Endothelial cell of umbilical vein (primary cell): ENCODE results near the gene PCDHA13. TPM values are rescaled to one million over a fixed set of nuclear protein-coding genes. Genes with fewer than 3 reads are reported as not detected.
"Not testable (repeated sequence)": the region's sequence is repeated elsewhere in the genome, so short reads cannot be mapped to it uniquely, and the experiment has no call there.

Experiments
- BruUV-seq: library from RNA; stranded (reverse); fragments of 400-500 nt; replicated peaks from 2 replicates; lab custom pipeline; 2021; lab: Mats Ljungman, UMichigan
- CTCF ChIA-PET: fragments of 300-600, 350-600 bp; sonication (Branson Sonifier 250); formaldehyde crosslinking; loops from one replicate; lab custom pipeline; 2021; ENCODE audit warnings: antibody characterized with exemption, inconsistent platforms; lab: Charles Lee
- POLR2A ChIA-PET: fragments of 300-600, 350-600 bp; sonication (Branson Sonifier 250); formaldehyde crosslinking; loops from one replicate; lab custom pipeline; 2021; ENCODE audit warnings: antibody characterized with exemption, inconsistent platforms; lab: Charles Lee
- DNase-seq: peaks from one replicate; pipeline ENCODE4 v3.0.0-alpha.2; 2011; ENCODE audit warnings: low read depth, low spot score
- FAIRE-seq: peaks from 2 replicates; lab custom pipeline; 2011; peaks lifted over from hg19 to GRCh38; lab: Jason Lieb, UNC
- H2AFZ ChIP-seq: 2 replicates; pipeline ENCODE4 v1.6.0; 2012; ENCODE audit warnings: low read depth, low read length, control low read depth, inconsistent platforms
- H3K27ac ChIP-seq: 2 replicates; pipeline ENCODE4 v1.5.1; 2011; ENCODE audit warnings: low read depth, mild to moderate bottlenecking, control low read depth, low read length, moderate library complexity; ENCODE audit not compliant: insufficient read depth
- H3K27me3 ChIP-seq, 2 experiments: 2 replicates each; pipeline versions ENCODE4 v1.6.0 to v1.6.1; 2011; ENCODE audit warnings: low read length in 2 of 2, mixed read lengths in 1 of 2; ENCODE audit not compliant: control insufficient read depth in 2 of 2, insufficient read depth in 2 of 2
- H3K36me3 ChIP-seq, 2 experiments: 2 replicates in 1 of 2; 3 replicates in 1 of 2; pipeline ENCODE4 v1.5.1; 2011; ENCODE audit warnings: low read length in 2 of 2, mild to moderate bottlenecking in 1 of 2, moderate library complexity in 1 of 2; ENCODE audit not compliant: control insufficient read depth in 2 of 2, insufficient read depth in 2 of 2; ENCODE audit errors: extremely low read depth in 1 of 2
- H3K4me1 ChIP-seq: 3 replicates; pipeline ENCODE4 v1.5.1; 2011; ENCODE audit warnings: mild to moderate bottlenecking, low read length; ENCODE audit not compliant: control insufficient read depth, insufficient read depth; ENCODE audit errors: extremely low read depth
- H3K4me2 ChIP-seq: 2 replicates; pipeline ENCODE4 v1.6.1; 2011; ENCODE audit warnings: low read length, control low read depth, mixed read lengths; ENCODE audit not compliant: insufficient read depth
- H3K4me3 ChIP-seq, 3 experiments: fragments of 200-600 bp in 1 of 3; sonication (generic), shearing (Covaris generic) in 1 of 3; replicated peaks in 1 of 3; 2 replicates each; pipeline ENCODE4 v1.5.1; 2011 to 2016; ENCODE audit warnings: control low read depth in 3 of 3, low read length in 3 of 3, mild to moderate bottlenecking in 2 of 3, inconsistent platforms in 1 of 3, low read depth in 1 of 3, moderate library complexity in 1 of 3; ENCODE audit not compliant: insufficient read depth in 1 of 3
- H3K79me2 ChIP-seq: 2 replicates; pipeline ENCODE4 v1.6.0; 2012; ENCODE audit warnings: low read length, inconsistent platforms; ENCODE audit not compliant: control insufficient read depth, insufficient read depth
- H3K9ac ChIP-seq: replicated peaks from 2 replicates; pipeline ENCODE3; 2011; ENCODE audit warnings: low read length, control low read depth; ENCODE audit not compliant: insufficient read depth; ENCODE audit errors: extremely low read depth
- H3K9me1 ChIP-seq: replicated peaks from 3 replicates; pipeline ENCODE4 v1.6.0; 2011; ENCODE audit warnings: mild to moderate bottlenecking, low read length; ENCODE audit not compliant: control insufficient read depth, insufficient read depth; ENCODE audit errors: extremely low read depth
- H3K9me3 ChIP-seq: replicated peaks from 2 replicates; pipeline ENCODE4 v1.5.1; 2012; ENCODE audit warnings: low read length, inconsistent platforms; ENCODE audit not compliant: control insufficient read depth, insufficient read depth
- H4K20me1 ChIP-seq: replicated peaks from 2 replicates; pipeline ENCODE3; 2011; ENCODE audit warnings: mild to moderate bottlenecking, low read length; ENCODE audit not compliant: control insufficient read depth, insufficient read depth; ENCODE audit errors: extremely low read depth
- EZH2 ChIP-seq: IDR thresholded peaks from 2 replicates; pipeline ENCODE4 v1.6.1; 2012; ENCODE audit warnings: borderline replicate concordance, low read depth, mild to moderate bottlenecking, moderate library complexity, low read length, inconsistent platforms; ENCODE audit not compliant: severe bottlenecking
- FOS ChIP-seq: IDR thresholded peaks from 2 replicates; pipeline ENCODE4 v1.6.1; 2011; ENCODE audit warnings: mild to moderate bottlenecking, low read length, moderate library complexity, borderline replicate concordance; ENCODE audit not compliant: insufficient read depth
- GATA2 ChIP-seq: IDR thresholded peaks from 2 replicates; pipeline ENCODE4 v1.7.0; 2011; ENCODE audit warnings: low read depth, mild to moderate bottlenecking, moderate library complexity, mixed read lengths, low read length; ENCODE audit not compliant: insufficient read length, insufficient read depth
- JUN ChIP-seq: IDR thresholded peaks from 2 replicates; pipeline ENCODE4 v1.6.1; 2011; ENCODE audit warnings: borderline replicate concordance, low read depth; ENCODE audit not compliant: insufficient read length, insufficient read depth
- MAX ChIP-seq: IDR thresholded peaks from 2 replicates; pipeline ENCODE4 v1.6.1; 2011; ENCODE audit not compliant: insufficient read depth, insufficient read length
- MYC ChIP-seq: IDR thresholded peaks from one replicate; pipeline ENCODE4 v1.6.1; 2011; ENCODE audit warnings: mild to moderate bottlenecking, low read depth, low read length
- POLR2A ChIP-seq: IDR thresholded peaks from 2 replicates; pipeline ENCODE4 v1.6.1; 2012; ENCODE audit warnings: low read depth, mild to moderate bottlenecking, control low read depth, low read length
- POLR2AphosphoS5 ChIP-seq: IDR thresholded peaks from 2 replicates; pipeline ENCODE4 v1.6.1; 2012; ENCODE audit warnings: low read depth, mild to moderate bottlenecking, control low read depth, low read length, moderate library complexity; ENCODE audit not compliant: insufficient read depth
- dilution Hi-C: fragments of 300-500 bp; cut with MboI; formaldehyde crosslinking; loops from one replicate; pipeline ENCODE4 v1.15.0; 2019; ENCODE audit warnings: low sequenced_read_pairs; ENCODE audit not compliant: extremely low pct_ligation_motif_present
- intact Hi-C: fragments of 100-400 bp; cut with micrococcal nuclease; formaldehyde crosslinking; loops from one replicate; pipeline ENCODE4 v1.10.0; 2022
- polyA plus RNA-seq, 4 experiments: library from polyadenylated mRNA; depleted of rRNA in 3 of 4; stranded (reverse) in 3 of 4; unstranded in 1 of 4; fragments of >200 nt; gene quantifications; 2 replicates each; pipeline versions ENCODE4 v1.2.1 to v1.2.3, GENCODE V29; 2011 to 2012; ENCODE audit warnings: missing spikeins in 1 of 4
- total RNA-seq: library from RNA; stranded (reverse); gene quantifications from 2 replicates; pipeline ENCODE4 v1.2.3, GENCODE V29; 2021
- TF ChIP-seq, protein P1 (sequence below), 2 donors: IDR thresholded peaks; 1 replicate in 1 of 2; 2 replicates in 1 of 2; pipeline ENCODE4 v1.5.1; 2011; ENCODE audit warnings: low read length in 2 of 2, mild to moderate bottlenecking in 2 of 2, moderate library complexity in 2 of 2, control low read depth in 1 of 2, inconsistent platforms in 1 of 2, low read depth in 1 of 2; ENCODE audit not compliant: insufficient read depth in 1 of 2; ENCODE audit errors: extremely low read depth in 1 of 2

PCDHA13 gene
- total and polyA plus RNA-seq, 2 donors (not counting 3 experiments of a cell fraction or from before 2014, with no cell fraction given): not detected

DNA sequence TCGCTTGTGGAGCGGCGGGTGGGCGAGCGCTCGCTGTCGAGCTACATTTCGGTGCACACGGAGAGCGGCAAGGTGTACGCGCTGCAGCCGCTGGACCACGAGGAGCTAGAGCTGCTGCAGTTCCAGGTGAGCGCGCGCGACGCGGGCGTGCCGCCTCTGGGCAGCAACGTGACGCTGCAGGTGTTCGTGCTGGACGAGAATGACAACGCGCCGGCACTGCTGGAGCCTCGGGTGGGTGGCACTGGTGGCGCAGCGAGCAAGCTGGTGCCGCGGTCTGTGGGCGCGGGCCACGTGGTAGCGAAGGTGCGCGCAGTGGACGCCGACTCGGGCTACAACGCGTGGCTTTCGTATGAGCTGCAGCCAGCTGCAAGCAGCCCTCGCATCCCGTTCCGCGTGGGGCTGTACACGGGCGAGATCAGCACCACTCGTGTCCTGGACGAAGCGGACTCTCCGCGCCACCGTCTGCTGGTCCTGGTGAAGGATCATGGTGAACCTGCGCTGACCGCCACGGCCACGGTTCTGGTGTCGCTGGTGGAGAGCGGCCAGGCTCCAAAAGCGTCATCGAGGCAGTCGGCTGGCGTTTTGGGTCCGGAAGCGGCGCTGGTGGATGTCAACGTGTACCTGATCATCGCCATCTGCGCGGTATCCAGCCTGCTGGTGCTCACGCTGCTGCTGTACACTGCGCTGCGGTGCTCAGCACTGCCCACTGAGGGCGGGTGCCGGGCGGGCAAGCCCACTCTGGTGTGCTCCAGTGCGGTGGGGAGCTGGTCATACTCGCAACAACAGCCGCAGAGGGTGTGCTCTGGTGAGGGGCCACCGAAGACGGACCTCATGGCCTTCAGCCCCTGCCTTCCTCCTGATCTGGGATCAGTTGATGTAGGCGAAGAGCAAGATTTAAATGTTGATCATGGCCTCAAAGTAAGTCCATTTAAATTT, 38.9 kb upstream of the PCDHA13 start:
- BruUV-seq: no TSS peak
- no peaks in the 10 kb centered on the region for H3K36me3 ChIP-seq
- H3K27ac ChIP-seq: no peak overlapping the region
- H3K27me3 ChIP-seq: no peaks in the 10 kb centered on the region
- no peaks in the 10 kb centered on the region for H4K20me1 ChIP-seq
- no peak overlapping the region for H2AFZ ChIP-seq
- ChIA-PET CTCF (no interaction called here), POLR2A (no interaction called here)
- H3K4me3 ChIP-seq: no peak overlapping the region
- FAIRE-seq (no peak), DNase-seq (no peak)
- no peaks in the 10 kb centered on the region for H3K9me1 ChIP-seq
- no peak overlapping the region for H3K9ac ChIP-seq
- dilution Hi-C loops: no loop called here
- H3K9me3 ChIP-seq: no peaks in the 10 kb centered on the region
- TF ChIP-seq JUN: no peak
- no peak for TF ChIP-seq FOS
- TF ChIP-seq GATA2: no peak
- TF ChIP-seq MAX: no peak
- TF ChIP-seq MYC: no peak
- TF ChIP-seq POLR2A: no peak
- TF ChIP-seq EZH2: no peak
- no peak for TF ChIP-seq POLR2AphosphoS5
- TF ChIP-seq, protein P1, sequence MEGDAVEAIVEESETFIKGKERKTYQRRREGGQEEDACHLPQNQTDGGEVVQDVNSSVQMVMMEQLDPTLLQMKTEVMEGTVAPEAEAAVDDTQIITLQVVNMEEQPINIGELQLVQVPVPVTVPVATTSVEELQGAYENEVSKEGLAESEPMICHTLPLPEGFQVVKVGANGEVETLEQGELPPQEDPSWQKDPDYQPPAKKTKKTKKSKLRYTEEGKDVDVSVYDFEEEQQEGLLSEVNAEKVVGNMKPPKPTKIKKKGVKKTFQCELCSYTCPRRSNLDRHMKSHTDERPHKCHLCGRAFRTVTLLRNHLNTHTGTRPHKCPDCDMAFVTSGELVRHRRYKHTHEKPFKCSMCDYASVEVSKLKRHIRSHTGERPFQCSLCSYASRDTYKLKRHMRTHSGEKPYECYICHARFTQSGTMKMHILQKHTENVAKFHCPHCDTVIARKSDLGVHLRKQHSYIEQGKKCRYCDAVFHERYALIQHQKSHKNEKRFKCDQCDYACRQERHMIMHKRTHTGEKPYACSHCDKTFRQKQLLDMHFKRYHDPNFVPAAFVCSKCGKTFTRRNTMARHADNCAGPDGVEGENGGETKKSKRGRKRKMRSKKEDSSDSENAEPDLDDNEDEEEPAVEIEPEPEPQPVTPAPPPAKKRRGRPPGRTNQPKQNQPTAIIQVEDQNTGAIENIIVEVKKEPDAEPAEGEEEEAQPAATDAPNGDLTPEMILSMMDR (IDR thresholded peaks at IDR 0.05; ENCODE audit: extremely low read depth in 1 of 2, insufficient read depth in 1 of 2, low read depth in 1 of 2, low read length in 2 of 2): no peak
- no peaks in the 10 kb centered on the region for H3K79me2 ChIP-seq
- H3K4me1 ChIP-seq: no peaks in the 10 kb centered on the region
- no peak overlapping the region for H3K4me2 ChIP-seq
- intact Hi-C loops: no loop called here

GRCh38 chr5:140848139-140849102, 33.5 kb upstream of the PCDHA13 start, which contains the start of gene PCDHA9:
Gene PCDHA9, plus strand, starts transcription at chr5:140848382. Its CDS starts 114 bp downstream, at chr5:140848496.
- H3K79me2 ChIP-seq, H3K27ac ChIP-seq, BruUV-seq, H3K4me3 ChIP-seq, H3K4me1 ChIP-seq, H3K9me1 ChIP-seq, POLR2A ChIA-PET, CTCF ChIA-PET, H3K27me3 ChIP-seq, H4K20me1 ChIP-seq, dilution Hi-C loops, H3K9me3 ChIP-seq, H3K9ac ChIP-seq, H3K36me3 ChIP-seq, DNase-seq, H3K4me2 ChIP-seq, H2AFZ ChIP-seq: not testable (repeated sequence)
- FAIRE-seq: peak; percentile 56
- intact Hi-C loops: loop anchor here (1.0 kb wide), 1 partner anchor 193 kb away; no protein-coding TSS in a partner anchor
